NCI-H1105 (cell line): ENCODE results near the gene NPIPB2.

Source experiments
- DNase-seq: peaks from one replicate; lab custom pipeline; 2025; lab: John Stamatoyannopoulos, UW

Gene NPIPB2

DNA sequence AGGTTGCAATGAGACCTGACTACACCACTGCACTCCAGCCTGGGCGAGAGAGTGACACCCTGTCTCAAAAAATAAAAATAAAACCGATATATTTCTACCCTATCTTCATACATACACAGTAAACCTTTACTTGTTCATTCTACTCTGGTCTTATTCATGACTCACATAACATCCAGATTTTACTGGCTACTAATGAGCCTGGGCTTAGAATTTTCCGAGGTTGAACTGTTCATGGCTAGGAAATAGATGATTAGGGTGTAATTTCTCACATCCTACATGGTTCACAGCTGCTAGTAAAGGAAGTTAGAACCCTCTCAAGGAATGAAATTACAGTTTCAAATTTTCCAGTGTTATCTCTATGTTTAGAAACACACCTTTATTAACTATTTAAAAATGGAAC lies 40.8 kb downstream of the NPIPB2 start:
- no peak for DNase-seq

- DNase-seq: no peak
Observed at GRCh38 chr16:11896486-11897176, 45.2 kb downstream of the NPIPB2 start.

- DNase-seq: no peak
Observed at GRCh38 chr16:11893571-11893970, 48.3 kb downstream of the NPIPB2 start.

DNA sequence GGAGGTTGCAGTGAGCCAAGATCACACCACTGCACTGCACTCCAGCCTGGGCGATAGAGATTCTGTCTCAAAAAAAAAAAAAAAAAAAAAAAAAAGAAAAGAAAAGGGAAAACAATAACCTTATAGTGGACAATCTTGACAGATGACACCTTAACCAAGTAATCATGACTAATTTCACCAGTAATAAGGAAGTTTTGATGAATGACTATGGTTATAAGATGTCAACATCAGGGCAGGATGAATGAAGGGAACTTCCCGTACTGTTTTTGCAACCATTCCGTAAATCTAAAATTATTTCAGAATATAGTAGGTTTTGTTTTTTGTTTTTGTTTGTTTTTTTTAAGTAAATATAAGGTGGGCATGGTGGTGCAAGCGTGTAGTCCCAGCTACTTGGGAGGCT lies 49.1 kb downstream of the NPIPB2 start:
- DNase-seq: no peak

DNA sequence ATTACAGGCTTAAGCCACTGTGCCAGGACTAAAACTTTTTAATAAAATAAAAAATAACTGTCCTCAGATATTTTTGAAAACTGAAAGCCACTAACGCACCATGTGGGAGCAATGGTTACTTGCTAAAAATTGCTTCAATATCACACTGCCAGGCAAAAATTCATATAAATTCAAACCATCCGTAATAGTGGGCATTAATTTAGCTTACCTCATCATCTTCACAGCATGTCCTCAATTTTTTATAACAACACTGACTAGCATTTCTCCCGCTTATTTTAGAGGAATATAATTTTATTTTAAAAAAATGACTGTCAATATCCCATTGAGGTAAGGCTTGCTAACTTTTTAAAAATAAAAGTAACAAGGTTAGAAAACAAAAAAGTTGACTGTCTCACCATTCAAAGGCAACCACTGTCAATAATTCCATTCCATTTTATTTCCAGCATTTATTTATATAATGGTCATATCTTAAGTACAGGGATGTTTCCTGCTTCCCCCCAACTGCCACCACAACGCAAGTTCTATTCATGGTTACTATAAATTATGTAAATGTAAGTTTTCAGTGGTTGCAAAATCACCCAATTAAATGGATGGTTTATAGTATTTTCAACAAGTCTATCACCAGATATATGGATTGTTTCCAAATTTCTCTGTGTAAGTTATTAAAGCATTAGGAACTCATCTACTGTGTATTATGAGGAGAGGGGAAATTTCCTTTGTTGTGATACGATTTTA lies 51.4 kb downstream of the NPIPB2 start:
- DNase-seq: no peak

DNA sequence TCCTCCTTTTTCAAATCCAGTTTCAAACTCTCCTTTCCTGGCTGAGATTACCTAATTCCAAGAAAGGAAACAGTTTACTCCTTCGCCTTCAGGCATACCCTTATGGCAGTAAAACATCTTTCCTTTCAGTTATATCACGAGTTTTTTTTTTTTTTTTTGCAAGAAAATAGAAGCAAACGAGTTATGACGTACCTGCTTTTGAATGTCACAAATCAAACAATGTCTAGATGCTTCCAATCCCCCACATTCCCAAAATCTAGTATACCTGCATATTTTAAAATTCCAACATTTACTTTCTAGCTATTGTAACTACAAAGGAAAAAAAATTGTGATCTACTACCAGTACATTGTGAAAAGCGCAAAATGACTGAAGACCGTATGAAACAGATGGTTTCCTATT lies 55.0 kb downstream of the NPIPB2 start:
- no peak for DNase-seq

DNA sequence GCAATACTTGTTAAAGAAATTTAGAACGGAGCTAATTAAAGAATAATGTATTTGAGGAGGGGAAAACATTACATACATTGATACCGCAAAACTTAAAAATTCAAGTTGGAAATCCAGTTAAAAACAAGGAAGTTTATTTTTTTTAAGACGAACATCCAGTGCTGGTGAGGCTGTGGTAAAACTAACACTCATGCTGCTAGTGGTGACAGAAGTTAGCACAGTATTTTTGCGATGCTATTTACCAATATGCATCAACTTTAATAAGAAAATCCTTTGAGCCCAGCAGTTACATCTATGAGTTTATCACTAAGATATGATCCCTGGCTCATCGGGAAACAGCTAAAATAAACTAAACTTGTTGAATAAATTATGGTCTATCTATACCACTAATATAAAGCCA lies 57.8 kb downstream of the NPIPB2 start:
- no peak for DNase-seq

DNA sequence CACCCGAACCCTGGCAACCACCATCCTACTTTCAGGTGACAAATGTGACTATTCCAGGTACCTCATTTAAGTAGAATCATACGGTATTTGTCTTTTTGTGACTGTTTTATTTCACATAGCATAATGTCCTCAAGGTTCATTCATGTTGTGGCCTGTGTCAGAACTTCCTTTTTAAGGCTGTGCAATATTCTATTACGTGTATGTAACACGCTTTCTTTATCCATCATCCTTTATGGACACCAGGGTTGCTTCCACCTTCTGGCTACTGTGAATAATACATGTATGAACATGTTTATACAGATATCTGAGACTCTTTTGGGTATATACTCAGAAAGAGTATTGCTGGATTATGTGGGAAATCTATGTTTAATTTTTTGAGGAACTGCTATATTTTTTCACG lies 61.8 kb downstream of the NPIPB2 start:
- no peak for DNase-seq

GRCh38 chr16:11877374-11877773 lies 64.5 kb downstream of the NPIPB2 start:
- DNase-seq: no peak
